Stimulated activated CD8-positive, alpha-beta memory T cell treated with anti-CD3 and anti-CD28 coated beads, Interleukin-15, amount 100 ng/mL, for 1 hour (primary cell): ENCODE data around the gene GPER1.
"Not testable (repeated sequence)": the region's sequence is repeated elsewhere in the genome, so short reads cannot be mapped to it uniquely, and the experiment has no call there.

Experiments
- DNase-seq: peaks from one replicate; pipeline ENCODE4 v3.0.0-alpha.2; 2020; ENCODE audit warnings: low read depth

The GPER1 gene

GRCh38 chr7:1103789-1104515 is 16.0 kb downstream of the GPER1 start:
- no peak for DNase-seq

DNA sequence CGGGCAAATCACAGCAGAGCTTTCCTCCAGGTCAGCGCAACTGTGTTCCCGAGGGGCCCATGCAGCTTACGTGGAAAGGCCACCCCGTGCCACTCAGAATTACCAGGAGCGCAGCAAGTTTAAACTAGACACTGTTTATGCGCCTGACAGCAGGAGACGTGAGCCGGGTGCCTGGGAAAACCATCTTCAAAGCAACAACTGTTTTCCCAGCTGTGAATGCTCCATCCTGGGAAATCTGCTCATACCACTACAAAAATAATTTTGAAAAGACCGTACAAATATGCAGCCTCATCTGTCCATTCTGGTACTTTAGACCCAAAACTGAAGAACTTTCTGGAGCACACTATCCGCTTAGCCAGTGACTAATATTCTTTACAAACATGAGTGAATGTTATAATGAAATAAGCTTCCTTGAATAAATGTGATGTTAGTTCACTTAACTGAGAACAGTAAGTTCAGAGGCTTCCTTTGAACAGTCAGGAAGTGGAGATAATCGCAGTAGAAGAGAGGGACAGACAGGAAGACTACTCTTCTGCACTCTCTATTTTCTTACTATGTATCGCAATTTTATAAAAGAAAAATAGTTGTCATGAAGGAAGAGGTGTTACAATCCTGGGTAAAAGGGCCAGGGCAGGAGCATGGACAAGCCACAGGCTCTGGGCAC is 16.7 kb downstream of the GPER1 start:
- DNase-seq: no peak

DNA sequence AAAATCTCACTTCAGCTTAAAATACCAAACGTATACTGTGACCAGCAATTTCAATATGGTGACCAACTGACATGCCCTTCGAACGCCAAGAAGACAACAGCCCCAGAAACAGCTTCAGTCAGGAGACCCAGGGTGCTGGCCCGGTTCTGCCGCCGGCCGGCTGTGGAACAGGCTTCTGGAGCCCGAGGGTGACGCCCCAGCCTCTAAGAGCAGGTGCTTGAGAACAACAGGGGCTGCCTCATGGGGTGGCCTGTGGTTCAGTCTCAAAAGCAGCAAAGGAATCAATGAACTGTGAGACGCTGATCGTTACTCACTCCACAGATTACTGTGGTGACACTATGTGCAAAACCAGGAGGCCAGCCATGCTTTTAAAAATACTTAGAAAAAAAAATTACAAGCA is 17.3 kb downstream of the GPER1 start:
- DNase-seq: no peak

GRCh38 chr7:1106063-1106792 is 18.3 kb downstream of the GPER1 start:
- no peak for DNase-seq

GRCh38 chr7:1106793-1107421 is 19.0 kb downstream of the GPER1 start:
- no peak for DNase-seq

DNA sequence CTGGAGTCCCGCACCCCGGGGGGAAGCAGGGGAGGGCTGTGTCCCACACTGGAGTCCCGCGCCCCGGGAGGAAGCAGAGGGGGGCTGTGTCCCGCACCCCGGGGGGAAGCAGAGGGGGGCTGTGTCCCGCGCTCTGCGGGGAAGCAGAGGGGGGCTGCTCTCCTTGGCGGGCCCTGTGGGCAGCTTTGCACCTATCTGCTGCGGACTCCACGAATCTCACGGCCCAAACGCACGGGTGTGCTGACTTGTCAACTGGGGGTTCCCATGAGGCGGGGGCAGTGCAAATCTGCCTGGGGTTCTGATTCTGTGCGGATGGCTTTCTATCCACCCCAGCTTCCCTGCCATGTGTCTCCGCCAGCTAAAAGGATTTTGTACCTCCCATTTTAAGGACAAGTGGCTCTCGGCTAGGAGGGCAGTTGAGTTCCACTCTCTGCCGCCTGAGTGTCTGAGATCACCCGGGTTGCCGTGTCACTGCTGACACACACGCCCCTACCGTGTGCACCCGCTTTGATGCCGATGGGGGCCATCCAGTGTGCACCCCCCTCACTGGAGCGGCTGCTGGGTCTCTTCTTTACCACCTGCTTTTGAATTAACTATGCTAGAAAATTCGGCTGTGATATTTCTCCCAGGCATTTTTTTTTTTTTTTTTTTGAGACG is 20.5 kb downstream of the GPER1 start:
- no peak for DNase-seq

GRCh38 chr7:1109581-1110310 is 21.8 kb downstream of the GPER1 start:
- no peak for DNase-seq

GRCh38 chr7:1110358-1110757 is 22.4 kb downstream of the GPER1 start:
- DNase-seq: no peak

DNA sequence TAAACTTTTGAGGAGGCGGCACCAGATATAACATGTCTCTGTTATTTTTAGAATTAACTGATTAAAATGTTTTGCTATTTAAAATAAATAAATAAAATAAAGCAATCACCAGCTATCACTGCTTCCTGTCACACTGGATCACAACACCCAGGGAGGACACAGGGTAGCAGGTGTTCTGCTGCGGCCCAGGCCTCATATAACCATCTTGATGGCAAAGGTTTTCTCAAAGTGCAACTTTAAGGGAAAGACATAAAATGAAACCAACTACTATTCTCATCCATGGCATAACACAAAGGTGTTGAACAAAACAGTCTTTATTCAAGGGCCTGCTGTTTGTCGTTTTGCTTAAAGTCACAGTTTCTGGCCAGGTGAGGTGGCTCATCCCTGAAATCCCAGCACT is 23.2 kb downstream of the GPER1 start:
- no peak for DNase-seq

- no peak for DNase-seq
Observed at GRCh38 chr7:1112109-1112508, 24.2 kb downstream of the GPER1 start.

DNA sequence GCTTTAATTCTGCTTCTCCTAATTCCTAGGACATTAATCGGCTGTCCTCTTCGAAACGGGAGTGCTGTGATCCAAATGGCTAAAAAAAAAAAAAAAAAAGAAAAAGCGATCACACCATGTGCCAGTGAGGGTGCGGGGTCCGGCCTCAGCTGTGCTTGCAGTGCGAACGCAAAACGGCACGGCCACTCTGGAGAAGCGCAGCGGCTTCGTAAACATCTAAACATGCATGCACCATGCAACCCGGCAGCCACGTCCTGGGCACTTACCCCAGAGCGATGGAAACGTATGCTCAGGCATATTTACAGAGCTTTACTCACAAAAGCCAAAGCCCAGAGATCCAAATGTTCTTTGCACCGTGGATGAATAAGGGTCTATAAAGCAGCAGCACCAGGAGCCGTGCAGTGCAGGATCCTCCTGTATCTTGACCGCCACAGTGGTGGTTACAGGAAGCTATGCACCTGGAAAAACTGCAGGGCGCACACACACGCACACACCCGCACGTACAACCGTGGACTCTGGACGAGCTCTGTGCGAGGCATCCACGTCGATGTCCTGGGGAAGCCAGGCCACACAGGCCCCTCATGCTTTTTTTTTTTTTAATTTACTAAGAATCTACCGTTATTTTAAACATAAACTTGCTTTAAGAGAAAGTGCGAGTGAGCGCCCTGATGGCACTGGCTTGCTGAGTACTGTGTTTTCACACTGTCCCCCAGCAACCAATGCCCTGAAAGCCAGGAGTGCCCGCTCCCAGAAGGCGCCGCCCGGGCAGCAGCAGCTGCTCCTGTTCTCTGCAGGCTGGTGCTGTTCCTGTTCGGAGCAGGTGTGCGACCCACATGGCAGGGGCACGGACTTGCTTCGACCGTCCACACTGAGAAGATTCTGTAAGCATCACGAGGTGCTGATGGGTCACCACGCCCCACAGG is 25.0 kb downstream of the GPER1 start:
- DNase-seq: no peak

DNA sequence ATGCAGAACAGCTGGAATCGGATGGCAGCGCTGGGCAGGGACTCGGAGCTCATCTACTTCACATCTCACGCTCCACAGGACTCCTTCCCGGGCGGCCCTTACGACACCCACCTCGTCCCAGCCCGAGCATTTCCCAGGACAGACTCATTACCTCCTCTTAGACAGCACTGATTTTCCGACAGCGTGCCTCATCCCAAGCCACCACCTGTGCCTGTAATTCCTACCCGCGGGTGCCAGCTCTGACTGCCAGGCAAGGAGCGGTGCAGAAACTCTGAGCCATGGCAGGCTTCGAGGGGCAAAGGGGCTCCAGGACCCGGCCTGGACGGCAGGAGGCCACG is 25.6 kb downstream of the GPER1 start:
- DNase-seq: no peak

DNA sequence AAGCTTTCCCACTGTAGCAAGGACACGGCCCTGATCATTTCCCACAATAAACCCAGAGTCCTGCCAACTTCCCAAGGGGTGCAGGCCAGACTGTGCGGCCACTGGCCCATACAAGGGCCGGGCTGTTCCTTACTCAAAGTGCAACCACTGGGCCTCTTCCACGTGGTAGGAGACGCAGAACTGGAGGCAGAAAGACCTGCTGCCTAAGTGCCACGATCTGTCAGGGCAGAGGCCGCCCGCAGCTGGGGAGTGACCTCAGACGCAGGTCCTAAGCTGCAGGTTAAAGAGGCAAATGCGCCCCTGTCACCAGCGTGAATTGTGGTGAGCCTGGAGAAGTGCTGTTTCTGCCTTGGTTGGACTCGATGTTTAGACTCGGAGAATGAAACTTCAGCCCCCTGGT is 26.2 kb downstream of the GPER1 start:
- no peak for DNase-seq

GRCh38 chr7:1114505-1114904 is 26.6 kb downstream of the GPER1 start:
- DNase-seq: no peak

DNA sequence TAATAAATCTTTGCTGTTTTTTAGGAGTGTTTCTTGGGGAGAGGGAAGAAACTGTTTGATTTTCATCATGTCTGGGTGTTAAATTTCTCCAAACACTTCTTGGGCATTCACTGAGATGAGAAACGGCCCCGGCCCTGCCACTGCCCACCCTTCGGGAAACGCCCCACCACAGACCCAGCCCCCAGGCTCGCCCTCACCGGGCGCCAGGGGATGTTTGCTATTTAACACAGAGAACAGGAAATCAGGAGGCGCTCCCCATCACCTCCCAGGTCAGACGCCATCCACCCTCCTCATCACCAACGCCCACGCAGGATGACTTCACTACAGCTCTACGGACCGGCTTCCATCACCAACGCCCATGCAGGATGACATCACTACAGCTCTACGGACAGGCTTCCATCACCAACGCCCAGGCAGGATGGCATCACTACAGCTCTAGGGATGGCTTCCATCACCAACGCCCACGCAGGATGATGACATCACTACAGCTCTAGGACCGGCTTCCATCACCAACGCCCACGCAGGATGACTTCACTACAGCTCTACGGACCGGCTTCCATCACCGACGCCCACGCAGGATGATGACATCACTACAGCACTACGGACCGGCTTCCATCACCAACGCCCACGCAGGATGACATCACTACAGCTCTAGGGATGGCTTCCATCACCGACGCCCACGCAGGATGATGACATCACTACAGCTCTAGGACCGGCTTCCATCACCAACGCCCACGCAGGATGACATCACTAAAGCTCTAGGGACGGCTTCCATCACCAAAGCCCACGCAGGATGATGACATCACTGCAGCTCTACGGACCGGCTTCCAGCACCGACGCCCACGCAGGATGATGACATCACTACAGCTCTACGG is 27.5 kb downstream of the GPER1 start:
- DNase-seq: not testable (repeated sequence)

DNA sequence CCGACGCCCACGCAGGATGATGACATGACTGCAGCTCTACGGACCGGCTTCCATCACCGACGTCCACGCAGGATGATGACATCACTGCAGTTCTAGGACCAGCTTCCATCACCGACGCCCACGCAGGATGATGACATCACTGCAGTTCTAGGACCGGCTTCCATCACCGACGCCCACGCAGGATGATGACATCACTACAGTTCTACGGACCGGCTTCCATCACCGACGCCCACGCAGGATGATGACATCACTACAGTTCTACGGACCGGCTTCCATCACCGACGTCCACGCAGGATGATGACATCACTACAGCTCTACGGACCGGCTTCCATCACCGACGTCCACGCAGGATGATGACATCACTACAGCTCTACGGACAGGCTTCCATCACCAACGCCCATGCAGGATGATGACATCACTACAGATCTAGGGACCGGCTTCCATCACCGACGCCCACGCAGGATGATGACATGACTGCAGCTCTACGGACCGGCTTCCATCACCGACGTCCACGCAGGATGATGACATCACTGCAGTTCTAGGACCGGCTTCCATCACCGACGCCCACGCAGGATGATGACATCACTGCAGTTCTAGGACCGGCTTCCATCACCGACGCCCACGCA is 28.6 kb downstream of the GPER1 start:
- not testable (repeated sequence) for DNase-seq

DNA sequence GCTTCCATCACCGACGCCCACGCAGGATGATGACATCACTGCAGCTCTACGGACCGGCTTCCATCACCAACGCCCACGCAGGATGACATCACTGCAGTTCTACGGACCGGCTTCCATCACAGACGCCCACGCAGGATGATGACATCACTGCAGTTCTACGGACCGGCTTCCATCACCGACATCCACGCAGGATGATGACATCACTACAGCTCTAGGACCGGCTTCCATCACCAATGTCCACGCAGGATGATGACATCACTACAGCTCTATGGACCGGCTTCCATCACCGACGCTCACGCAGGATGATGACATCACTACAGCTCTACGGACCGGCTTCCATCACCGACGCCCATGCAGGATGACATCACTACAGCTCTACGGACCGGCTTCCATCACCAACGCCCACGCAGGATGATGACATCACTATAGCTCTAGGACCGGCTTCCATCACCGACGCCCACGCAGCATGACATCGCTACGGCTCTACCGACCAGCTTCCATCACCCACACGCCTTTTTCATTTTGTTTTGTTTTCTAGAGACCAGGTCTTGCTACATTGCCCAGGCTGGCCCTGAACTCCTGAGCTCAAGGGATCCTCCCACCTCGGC is 29.5 kb downstream of the GPER1 start:
- no peak for DNase-seq

DNA sequence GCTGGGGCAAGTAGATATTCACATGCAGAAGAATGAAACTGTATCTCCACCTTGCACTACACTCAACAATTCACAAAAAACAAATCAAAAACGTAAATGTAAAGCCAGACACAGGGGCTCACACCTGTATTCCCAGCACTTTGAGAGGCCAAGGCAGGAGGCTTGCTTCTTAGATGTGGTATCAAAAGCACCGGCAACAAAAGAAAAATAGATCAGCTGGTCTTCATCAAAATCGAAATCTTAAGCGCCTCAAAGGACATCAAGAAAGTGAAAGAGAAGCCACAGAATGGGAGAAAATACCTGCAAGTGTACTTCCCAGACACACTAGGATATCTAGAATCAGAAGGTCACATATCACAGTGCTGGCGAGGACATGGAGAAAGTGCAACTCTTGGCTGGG is 31.3 kb downstream of the GPER1 start:
- no peak for DNase-seq

DNA sequence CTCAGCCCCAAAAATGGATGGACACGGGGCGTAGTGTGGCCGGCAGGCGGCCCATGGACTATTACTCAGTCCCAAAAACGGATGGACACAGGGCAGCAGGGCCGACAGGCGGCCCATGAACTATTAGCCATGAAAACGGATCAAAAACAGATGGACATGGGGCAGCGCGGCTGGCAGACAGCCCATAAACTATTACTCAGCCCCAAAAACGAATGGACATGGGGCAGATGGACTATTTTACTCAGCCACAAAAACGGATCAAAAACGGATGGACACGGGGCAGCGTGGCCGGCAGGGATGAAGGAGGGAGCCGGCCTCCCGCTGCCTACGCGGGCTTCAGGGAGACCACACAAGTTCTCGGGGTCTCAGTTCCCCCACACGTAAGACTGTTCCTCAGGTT is 32.9 kb downstream of the GPER1 start:
- DNase-seq: no peak
